ENCODE measurements around the gene CCM2L.

Gene CCM2L

GRCh38 chr20:32069711-32070110 is 59.5 kb downstream of the CCM2L start:
- DNase-seq (ENCODE audit: low read depth) = peak; percentile 18
- no peak overlapping the region for H3K4me3 ChIP-seq (ENCODE audit: low read length)
- no peak for TF ChIP-seq CTCF (conservative IDR thresholded peaks at IDR 0.05; ENCODE audit: low read length)

GRCh38 chr20:32070282-32070681 is 60.0 kb downstream of the CCM2L start:
- H3K4me3 ChIP-seq (ENCODE audit: low read length) = no peak overlapping the region
- TF ChIP-seq CTCF (conservative IDR thresholded peaks at IDR 0.05; ENCODE audit: low read length) = no peak
- no peak for DNase-seq (ENCODE audit: low read depth)

- DNase-seq (ENCODE audit: low read depth) = no peak
- TF ChIP-seq CTCF (conservative IDR thresholded peaks at IDR 0.05; ENCODE audit: low read length) = no peak
- no peak overlapping the region for H3K4me3 ChIP-seq (ENCODE audit: low read length)
Measured at GRCh38 chr20:32070690-32071213, 60.5 kb downstream of the CCM2L start.

- no peak overlapping the region for H3K4me3 ChIP-seq (ENCODE audit: low read length)
- no peak for DNase-seq (ENCODE audit: low read depth)
- no peak for TF ChIP-seq CTCF (conservative IDR thresholded peaks at IDR 0.05; ENCODE audit: low read length)
Measured at GRCh38 chr20:32071395-32072167, 61.3 kb downstream of the CCM2L start.

GRCh38 chr20:32072168-32072750 is 62.0 kb downstream of the CCM2L start:
- DNase-seq (ENCODE audit: low read depth) = peak; percentile 15
- no peak overlapping the region for H3K4me3 ChIP-seq (ENCODE audit: low read length)
- no peak for TF ChIP-seq CTCF (conservative IDR thresholded peaks at IDR 0.05; ENCODE audit: low read length)

GRCh38 chr20:32075534-32075933 is 65.3 kb downstream of the CCM2L start:
- no peak overlapping the region for H3K4me3 ChIP-seq (ENCODE audit: low read length)
- no peak for DNase-seq (ENCODE audit: low read depth)
- no peak for TF ChIP-seq CTCF (conservative IDR thresholded peaks at IDR 0.05; ENCODE audit: low read length)

- no peak for DNase-seq (ENCODE audit: low read depth)
- no peak for TF ChIP-seq CTCF (conservative IDR thresholded peaks at IDR 0.05; ENCODE audit: low read length)
- H3K4me3 ChIP-seq (ENCODE audit: low read length) = no peak overlapping the region
Measured at GRCh38 chr20:32077190-32077589, 67.0 kb downstream of the CCM2L start.
